Activated T-helper 1 cell treated with Interleukin-2 at 50 U/mL for 16 hours (primary cell): ENCODE data around the gene AHCYL1.
"Not testable (repeated sequence)": the region's sequence is repeated elsewhere in the genome, so short reads cannot be mapped to it uniquely, and the experiment has no call there.

Source experiments
- DNase-seq: peaks from one replicate; pipeline ENCODE4 v3.0.0-alpha.2; 2020; ENCODE audit warnings: low read depth

Gene AHCYL1

DNA sequence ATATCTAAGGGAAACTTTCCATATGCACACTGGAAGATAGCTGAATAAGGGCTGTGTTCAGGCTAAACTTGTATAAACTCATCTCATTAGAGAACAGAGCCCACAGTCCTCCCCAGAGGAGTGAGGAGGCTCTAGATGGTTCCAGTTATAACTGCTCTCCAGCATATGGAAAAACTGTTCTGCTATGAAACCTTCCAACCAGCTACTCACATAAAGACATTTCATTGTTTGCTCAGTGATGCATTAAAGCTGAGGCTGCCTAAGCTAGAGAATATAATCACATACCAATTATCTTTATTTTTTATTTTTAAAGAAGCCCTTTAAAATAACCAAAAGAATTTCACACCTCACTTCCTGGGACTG, 13.3 kb downstream of the AHCYL1 start:
- no peak for DNase-seq

DNA sequence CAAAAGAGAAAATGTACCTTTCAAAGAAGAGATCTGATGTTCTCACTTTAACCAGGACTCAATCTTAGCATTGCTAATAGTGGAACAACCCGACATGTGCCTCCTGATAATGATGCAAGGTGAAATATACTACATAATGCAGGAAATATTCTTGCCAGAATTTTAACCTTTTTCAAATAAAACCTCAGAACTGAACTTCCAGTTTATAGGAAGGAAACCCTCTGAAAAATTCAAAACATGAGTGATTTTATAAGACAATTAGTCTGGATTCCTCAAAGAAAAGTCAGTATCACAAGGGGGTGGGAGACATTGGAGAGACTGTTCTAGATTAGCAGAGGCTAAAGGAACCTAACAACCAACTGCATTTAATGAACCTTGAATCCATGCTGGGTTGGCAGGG, 18.1 kb downstream of the AHCYL1 start:
- DNase-seq: no peak

DNA sequence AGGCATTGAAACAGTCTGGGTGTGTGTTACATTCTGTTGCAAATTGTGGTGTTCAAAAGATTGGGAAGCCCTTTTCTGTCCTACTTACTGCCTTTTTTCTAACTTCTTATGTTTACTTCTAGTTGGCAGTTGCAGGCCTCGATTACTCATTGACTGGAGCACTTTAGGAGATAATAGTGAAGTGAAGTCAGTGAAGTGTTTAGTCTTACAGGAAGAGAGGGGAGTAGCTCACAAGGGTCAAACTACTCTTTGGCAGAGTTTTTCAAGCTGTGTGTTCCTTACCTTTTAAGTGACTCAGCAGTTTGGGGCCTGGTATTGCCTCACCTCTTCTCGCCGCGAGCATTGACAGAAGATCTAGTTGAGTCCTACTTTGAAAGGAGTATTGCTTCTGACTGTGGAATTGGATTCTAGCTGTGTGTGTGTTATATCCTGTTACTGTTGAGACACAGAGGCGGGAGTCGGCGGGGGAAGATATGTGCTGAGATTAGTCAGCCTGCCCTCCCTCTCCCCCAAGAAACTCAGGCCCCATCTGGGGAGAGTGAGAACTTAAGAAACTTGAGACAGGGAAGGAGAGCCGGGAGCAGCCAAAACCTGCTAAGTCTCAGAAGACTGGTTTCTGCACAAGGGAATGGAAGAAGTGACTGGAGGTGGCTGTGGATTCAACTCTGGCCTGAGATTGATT, 19.3 kb downstream of the AHCYL1 start:
- DNase-seq: no peak

DNA sequence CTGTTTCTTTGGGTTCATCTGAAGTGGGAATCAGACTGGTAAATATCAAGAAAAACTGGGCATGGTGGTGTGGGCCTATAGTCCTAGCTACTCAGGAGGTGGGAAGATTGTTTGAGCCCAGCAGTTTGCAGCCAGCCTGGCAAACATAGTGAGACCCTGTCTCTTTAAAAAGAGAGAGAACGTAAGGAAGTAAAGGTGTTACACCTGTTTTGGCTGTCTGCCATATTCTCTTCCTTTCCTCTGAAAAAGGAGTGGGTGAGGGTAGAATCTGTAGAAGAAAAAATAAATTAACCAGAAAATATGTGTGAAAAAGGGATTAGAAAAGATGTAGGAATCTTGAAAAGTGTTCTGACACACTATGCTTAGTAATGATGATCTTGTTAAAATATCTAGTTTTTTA, 20.0 kb downstream of the AHCYL1 start:
- DNase-seq: no peak

DNA sequence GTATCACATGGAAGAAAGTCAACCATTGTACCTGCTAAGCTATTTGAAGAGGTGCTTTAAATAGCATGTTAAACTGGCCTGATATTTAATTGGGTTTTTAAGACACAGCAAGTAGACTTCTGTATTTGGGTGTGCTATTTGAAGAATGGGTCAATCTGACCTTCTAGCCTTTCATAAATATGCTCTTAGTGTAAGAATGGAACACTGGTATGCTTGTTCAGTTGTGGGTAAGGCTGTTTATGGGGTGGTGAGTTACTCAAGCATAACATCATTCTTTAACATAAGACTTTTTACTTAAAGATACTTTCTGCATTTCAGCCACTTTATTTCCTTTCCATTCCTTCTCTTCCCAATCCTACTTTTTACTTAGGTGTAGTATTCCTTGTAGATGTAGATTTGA, 21.4 kb downstream of the AHCYL1 start:
- DNase-seq: no peak

DNA sequence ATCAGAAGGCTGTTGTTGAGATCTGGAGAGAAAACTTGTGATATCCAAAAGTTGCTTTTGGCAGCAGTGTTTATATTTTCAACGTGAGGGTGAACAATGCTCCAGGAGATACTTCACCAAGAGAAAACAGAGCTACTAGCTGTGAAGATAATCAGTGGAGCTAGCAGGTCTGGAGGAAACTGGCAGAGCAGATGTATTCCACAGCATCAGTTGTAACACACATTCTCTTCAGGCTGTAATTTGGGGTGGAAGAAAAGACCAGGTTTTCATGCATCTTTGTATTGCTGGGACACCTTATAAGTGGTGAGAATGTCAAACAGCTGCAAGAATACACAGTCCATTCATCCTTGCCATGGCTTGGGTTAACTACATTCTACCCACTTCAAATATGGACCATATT, 22.0 kb downstream of the AHCYL1 start:
- DNase-seq: no peak

DNA sequence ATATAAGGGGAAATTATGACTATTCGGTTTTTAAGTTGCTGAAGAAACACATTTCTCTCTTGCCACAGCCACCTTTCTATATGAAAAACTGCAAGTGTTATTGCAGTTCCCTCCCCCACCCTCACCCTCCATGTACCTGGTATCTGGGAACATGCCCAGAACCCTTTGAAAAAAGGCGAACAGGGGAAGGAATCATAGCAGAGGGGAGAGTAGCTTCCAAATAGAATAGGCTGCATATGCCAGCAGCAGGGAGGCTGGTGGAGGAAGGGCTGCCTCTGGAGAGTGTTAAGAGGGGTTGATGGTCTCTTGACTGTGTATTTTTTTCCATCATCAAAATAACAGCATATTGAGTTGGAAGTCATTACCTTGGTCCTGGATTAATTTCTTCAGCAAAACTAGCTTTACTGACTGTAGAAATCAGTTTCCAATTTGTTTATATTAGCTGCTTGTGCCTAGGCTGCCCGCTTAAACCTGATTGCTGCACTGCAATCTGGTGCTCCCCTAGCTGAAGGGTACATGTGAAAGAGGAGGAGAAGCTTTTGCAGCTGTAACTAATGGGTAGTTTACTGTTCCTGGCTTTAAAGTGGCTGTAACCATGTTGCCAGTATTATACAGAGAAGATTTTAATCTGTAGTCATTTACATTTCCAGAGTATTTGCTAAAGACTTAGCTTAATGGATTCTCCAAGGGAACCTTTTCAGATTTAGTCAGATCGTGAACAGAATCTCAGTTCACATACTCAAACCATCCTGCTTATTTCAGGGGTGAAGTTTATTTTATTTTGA, 22.7 kb downstream of the AHCYL1 start:
- no peak for DNase-seq

DNA sequence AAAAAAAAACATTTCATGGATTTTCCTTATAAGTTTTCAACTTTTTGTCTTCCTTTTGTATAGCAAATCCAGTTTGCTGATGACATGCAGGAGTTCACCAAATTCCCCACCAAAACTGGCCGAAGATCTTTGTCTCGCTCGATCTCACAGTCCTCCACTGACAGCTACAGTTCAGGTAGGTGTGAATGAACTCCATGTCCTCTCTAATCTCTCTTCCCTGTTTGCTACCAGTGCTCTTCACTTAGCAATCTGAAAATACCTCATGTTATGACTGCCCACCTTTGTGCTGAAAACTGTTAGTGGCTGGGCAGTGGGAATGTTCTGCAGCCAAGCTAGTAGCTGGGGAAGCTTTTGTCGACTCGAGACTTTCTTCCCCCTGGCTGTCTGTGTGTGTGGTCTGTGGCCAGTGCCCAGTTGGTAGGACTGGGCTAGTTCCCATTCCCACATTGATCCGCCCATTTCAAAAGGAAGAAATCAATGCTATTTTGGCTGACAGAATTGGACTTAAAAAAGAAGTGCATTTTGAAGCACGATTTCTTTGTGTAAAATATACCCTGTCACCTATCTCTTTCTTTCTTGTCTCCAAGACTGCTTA, 24.5 kb downstream of the AHCYL1 start:
- no peak for DNase-seq

DNA sequence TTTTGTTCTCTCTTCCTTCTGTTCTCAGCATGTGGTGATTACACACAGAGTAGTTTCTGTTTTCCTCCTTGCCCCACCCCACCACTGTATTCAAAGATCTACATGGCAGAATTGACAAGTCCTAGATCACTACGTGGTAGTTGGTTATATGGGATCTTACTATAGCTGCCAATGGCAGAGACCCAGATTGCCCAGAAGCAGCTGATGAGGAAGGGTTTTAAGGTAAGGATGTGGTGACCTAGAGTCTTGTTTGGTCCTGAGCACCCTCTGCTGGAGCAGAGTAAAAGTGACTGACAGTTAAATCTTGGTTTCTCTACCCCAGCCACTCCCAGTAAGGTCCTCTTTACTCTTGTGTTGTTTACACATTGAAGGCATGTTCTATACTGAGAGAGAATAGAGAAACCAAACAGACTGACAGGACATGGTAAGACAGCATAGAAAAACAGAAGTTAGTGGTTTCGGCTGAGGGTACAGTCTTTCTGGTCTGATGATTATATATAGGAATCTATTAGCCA, 27.0 kb downstream of the AHCYL1 start:
- DNase-seq: no peak

DNA sequence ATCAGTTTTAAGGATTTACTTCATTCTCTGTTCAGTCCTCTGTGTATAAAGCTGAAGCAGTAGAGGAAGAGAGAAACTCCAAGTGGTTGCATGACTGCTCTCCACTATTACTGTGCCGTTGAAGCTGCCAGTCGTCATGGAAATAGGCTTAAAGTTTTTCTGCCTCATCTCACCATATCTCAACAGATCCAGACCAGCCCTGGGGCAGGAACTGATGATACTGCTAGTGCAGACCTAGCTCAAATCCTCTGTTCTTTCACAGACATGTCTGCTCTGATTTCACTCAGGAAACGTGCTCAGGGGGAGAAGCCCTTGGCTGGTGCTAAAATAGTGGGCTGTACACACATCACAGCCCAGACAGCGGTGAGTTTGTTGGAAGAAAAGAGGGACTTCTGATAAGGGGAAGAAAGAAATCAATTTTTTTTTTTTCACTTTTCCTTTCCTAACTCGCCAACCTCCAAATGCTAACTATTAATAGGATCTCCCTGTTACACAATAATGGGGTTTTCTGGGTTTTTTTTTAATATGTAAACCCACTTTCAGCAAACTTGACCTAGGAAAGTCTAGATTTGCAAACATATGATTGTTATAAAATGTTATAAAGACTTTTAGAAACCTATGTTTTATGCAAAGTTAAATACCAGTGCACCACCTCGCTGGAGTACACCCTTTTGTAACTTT, 27.7 kb downstream of the AHCYL1 start:
- no peak for DNase-seq

DNA sequence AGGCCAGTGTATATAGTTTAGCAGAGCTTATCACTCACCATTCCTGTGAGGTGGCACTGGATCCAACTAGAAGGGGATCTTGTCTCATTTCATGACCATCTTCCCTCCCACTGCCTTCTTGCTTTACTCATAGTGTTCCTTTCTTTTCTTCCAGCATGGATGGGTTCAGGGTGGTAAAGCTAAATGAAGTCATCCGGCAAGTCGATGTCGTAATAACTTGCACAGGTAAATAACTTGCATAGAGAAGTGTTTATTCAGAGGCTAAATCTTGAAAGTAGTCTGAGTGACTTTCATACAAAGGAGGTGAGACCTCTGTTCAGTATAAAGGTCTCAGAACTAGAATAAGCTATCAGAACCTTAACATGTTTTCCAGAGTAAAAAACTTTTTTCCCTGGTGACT, 33.2 kb downstream of the AHCYL1 start:
- no peak for DNase-seq

DNA sequence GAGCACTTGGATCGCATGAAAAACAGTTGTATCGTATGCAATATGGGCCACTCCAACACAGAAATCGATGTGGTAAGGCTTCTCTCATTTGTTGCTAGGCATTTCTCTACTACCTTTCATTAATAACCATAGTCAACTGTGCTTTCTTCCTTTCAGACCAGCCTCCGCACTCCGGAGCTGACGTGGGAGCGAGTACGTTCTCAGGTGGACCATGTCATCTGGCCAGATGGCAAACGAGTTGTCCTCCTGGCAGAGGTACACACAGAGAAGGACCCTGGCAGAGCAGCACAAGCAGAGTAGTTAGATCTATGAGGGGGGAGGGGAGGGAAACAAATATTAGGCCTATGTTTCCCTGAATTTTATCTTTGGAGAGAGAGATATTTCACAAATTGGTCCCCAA, 33.8 kb downstream of the AHCYL1 start:
- no peak for DNase-seq

DNA sequence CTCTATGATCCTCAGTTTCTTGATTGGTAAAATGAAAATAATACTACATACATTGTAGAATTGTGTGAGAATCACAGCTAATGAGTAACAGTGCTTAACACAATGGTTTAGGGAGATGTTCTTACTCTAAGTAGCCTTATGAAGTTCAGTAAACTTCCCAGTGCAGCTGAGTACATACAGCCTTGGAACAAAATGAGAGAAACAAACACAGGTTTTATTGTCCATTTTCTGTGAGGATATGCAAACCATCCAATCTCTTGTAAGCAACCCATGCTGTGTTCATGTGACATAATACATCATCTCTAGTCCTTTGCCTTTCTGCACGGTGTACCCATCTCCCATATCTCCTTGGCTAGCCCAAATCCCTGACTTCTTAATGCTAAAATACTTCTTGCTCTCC, 35.2 kb downstream of the AHCYL1 start:
- DNase-seq: no peak

DNA sequence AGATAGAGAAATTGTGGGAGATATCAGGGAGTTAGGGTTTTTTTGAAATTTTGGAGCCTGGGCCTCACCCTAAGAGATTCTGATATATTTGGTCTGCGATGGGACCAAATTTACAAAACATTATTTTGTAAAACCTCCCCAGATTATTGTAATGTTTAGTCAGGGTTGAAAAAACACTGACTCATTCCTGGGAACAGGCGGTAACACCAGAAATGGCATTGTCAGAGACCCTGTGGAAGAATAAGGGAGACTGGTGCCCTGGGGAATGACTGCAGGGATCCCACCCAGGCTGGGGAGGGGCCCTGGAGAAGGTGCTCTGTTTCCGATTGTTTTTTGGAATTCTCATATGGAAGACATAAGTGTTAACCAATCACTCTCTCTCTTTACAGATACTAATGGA, 36.7 kb downstream of the AHCYL1 start:
- DNase-seq: no peak

DNA sequence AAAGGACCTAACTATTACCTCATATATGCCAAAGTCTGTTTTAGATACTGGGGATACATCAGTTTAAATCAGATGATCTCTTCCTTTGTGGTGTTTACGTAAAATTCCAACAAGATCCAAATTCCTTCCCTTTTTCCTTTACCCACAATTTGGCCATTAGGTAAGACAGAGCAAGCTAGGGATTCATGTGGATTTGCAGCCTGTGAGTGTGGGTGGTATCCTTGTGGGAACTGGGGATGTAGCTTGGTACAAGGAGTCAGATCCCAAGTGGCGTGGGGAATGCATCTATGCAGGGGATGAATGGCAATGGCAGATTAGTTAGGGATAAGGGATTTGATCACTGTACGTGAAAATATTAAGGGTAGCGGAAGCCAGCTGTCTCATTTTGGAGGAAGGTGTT, 40.0 kb downstream of the AHCYL1 start:
- no peak for DNase-seq

DNA sequence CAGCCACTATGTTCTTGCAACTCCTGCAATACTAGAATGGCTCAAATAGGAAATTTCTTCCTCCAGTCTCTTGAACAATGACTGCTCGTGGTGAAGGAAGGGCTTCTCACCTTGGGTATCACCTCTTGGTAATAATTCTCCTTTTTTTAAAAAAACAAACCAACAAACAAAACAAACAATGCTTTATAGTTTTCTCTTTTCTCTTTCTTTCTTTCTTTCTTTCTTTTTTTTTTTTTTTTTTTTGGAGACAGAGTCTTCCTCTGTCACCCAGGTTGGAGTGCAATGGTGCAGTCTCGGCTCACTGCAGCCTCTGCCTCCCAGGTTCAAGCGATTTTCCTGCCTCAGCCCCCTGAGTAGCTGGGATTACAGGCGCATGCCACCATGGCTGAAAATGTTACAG, 46.1 kb downstream of the AHCYL1 start:
- not testable (repeated sequence) for DNase-seq

DNA sequence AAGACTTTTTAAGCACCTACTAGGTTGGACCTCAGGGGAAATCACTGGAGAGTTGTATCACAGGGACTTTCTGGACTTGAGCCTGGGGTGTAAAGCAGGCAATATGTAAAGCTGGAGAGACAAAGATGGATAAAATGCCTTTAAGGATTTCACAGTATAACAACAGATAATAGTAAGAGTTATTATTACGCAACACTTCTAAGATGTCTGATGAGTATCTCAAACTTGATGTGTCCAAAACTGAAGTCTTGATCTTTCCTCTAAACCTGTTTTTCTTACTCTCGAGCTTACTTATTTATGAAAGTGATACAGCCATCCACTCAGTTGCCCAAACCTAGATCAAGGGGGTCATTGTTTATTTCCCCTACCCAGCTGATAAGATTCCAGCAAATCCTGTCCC, 47.8 kb downstream of the AHCYL1 start:
- DNase-seq: no peak

DNA sequence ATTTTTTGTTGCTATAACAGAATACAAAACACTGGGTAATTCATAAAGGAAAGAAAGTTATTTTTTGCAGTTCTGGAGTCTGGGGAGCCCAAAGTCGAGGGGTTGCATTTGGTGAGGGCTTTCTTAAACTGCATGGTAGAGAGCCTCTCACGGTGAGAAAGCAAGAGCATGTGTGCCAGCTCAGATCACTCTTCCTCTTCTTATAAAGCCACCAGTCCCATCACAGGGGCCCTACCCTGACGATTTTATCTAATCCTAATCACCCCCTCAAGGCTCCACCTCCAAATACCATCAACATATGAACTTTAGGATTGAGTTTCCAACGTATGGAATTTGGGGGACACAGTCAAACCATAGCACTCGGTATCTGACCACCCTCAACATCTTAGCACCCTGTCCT, 48.9 kb downstream of the AHCYL1 start:
- no peak for DNase-seq

DNA sequence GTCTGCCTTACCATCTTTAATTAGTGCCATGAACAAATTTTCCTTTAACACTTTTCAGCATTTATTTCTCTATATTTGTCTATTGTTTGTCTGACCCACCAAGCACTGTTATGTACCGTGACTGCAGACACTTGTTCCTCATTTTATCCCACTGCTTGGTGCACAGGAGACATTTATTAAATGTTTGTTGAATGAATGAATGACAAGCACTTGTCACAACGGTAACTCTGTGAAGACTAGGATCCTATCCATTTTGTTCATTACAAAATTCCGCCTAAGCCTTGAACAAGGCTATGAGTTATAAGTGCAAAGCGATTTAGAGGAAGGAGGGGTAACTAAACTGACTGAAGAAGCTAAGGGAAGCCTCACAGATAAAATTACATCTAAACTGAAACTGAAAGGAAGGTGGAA, 49.5 kb downstream of the AHCYL1 start:
- DNase-seq: no peak

DNA sequence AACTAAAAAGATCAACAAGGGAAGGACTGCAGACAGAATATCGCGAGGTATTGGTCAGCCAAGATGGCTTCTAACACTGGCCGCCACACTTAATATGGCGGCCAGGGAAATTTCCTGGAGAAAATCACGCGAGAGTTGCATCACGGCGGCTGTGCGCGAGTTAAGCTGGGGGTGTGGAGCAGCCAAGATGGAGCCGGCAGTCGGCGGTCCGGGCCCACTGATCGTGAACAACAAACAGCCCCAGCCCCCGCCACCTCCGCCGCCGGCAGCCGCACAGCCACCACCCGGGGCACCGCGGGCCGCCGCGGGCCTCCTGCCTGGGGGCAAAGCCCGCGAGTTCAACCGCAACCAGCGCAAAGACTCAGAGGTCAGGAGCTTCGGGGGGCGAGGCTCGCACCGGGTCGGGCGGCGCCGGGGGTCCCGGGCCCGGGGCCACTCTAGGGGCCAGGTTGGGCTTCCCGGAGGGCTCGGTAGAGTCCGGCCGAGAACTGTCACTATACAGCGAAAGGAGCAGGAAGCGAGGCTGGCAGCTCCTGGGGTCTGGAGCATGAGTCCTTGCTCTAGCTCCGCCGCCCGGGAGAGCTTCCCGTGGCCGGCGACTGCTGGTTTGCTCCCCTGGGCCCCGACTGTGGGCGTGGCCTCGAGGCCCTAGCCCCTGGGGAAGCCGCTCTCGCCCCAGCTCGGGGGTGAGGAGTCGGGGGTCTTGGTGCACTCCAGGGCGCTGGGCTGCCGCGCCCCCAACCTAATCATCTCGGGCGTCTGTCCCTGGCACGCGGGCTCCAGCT, 50.1 kb downstream of the AHCYL1 start, which contains the start of gene STRIP1:
Gene STRIP1, plus strand, starts transcription at position 174 of the 785 bp plus-strand sequence. Its CDS starts 14 bp downstream, at position 188.
- DNase-seq: peak; percentile 84

DNA sequence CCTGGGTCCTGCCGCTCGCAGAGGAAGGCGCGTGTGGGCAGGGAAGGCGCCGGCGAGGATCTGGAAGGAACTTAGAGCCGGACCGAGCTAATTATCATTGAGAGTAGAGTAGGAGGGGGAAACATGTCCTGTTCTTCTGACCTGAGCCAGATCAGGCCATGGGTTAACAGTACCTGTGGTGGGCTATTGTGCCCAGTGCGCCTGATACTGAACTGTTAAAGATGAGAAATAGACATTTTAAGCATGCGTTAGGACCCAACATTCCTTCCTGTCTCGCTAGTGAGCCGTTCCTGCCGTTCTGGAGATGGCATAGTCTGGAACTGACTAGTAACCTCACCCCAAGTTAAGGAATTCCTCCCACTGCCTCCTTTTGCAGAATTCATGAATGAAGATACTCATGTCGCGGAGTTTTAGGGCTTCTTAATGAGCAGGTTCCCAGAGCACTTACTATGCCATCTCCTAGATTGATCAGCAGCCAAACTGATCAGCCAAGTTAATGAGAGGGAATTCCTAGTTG, 50.7 kb downstream of the AHCYL1 start:
- no peak for DNase-seq

DNA sequence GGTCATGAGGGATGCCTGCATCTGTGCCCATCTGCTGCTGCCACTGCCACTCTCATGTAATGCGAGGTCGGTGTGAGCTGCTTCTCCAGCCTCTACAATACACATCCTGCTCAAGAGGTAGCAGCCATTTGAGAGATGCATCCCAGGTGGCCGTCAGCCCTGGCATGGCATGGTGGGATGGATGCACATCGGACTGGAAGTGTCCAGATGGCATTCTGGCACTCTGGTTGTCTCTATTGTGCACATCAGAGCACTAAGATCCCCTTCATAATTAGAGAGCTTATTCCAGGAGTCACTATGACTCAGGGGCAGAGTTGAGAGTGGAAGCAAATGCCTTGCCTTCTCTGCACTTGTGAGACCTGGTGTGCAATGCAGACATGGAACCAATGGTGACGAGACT, 53.7 kb downstream of the AHCYL1 start:
- no peak for DNase-seq
